ENCODE results near the gene USP31. TPM values are rescaled to one million over a fixed set of nuclear protein-coding genes. Genes with fewer than 3 reads are reported as not detected.

Gene USP31
- total and polyA plus RNA-seq, 2 of the 8 experiments (the other 6 are each of a cell fraction or from before 2014, with no cell fraction given): 6.7 to 19.0 TPM

DNA sequence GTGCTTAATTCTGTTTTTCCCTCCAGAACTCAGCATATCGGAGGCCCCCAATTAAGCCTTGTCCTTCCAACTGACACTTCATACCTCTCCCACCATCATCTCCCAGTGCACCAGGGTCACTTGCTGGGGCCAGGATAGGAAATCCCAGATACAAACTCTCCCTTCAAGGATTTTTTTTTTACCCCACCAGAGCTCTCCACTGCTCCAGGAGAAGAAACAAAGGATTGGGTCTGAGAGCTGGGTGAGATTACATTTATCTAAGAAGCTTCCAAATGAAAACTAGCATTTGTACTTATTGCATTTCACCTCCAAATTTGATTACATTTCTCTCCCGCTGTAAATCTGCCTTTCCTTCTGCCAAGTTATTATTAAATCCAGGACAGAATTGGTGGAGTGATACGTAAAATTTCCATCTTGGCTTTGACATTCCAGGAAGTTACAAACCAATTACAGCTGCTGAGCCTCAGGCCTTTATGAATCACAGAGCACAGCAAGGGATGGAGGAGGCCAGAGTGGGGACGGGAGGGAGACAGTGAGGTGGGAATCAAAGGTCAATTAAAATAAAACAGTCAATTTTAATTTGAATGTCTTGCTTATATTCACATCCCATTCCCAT is 123.5 kb downstream of the USP31 start:
- no peak overlapping the region for H3K4me3 ChIP-seq (ENCODE audit: extremely low read depth in 1 of 4, insufficient read depth in 2 of 4, low read depth in 3 of 4, low read length in 4 of 4)
- H3K18ac ChIP-seq (ENCODE audit: extremely low read depth, low read length): no peak overlapping the region
- H4K5ac ChIP-seq (ENCODE audit: insufficient read length, low read depth, low read length): no peak overlapping the region
- H3K79me2 ChIP-seq (ENCODE audit: control insufficient read depth in 1 of 2, insufficient read depth in 2 of 2, low read length in 2 of 2): no peaks in the 10 kb centered on the region
- no peak overlapping the region for H4K8ac ChIP-seq (ENCODE audit: extremely low read depth, insufficient read depth, low read length)
- no peaks in the 10 kb centered on the region; the same call in 1 of the 2 replicates for H3K23me2 ChIP-seq (ENCODE audit: low read depth, low read length)
- no peak overlapping the region for H3K4me2 ChIP-seq (ENCODE audit: insufficient read depth in 1 of 2, low read depth in 2 of 2, low read length in 2 of 2)
- H3K27ac ChIP-seq (ENCODE audit: low read depth, low read length): no peak overlapping the region
- no peak overlapping the region for H3K9ac ChIP-seq (replicated peaks in 1 of 4; ENCODE audit: extremely low read depth in 1 of 4, low read depth in 3 of 4, low read length in 3 of 4)
- no peak overlapping the region for H2BK120ac ChIP-seq (replicated peaks; ENCODE audit: low read depth, low read length)
- no peak overlapping the region for H2BK15ac ChIP-seq (ENCODE audit: low read length)
- no peaks in the 10 kb centered on the region for H4K20me1 ChIP-seq (replicated peaks in 1 of 2; ENCODE audit: control insufficient read depth in 1 of 2, insufficient read depth in 2 of 2, low read length in 2 of 2)
- H3K4me1 ChIP-seq (replicated peaks in 1 of 4; ENCODE audit: control insufficient read depth in 3 of 4, insufficient read depth in 4 of 4, low read length in 3 of 4): peaks cover 0 to 4% (median 1%) of the 10 kb centered on the region in 4 experiments; a peak in 3 of 7 replicates
- 95% methylated on average over 4 of the region's 4 CpGs; no CpG with 5 or more reads in 1 of the 2 experiments for WGBS, 2 experiments (ENCODE audit: extremely low coverage in 1 of 2, insufficient coverage in 1 of 2, insufficient read length in 1 of 2, insufficient replicate concordance in 2 of 2, low coverage in 1 of 2, low lambda C conversion rate in 2 of 2, missing lambda C conversion rate in 1 of 2)
- H2AFZ ChIP-seq (ENCODE audit: low read length): no peak overlapping the region
- DNase-seq (ENCODE audit: low read depth in 1 of 2, low spot score in 2 of 2): no peak
- no peaks in the 10 kb centered on the region for H3K9me3 ChIP-seq (ENCODE audit: insufficient read depth in 2 of 2, low read depth in 1 of 2, low read length in 1 of 2)
- H4K91ac ChIP-seq (replicated peaks; ENCODE audit: insufficient read length, low read length): no peak overlapping the region
- no peak overlapping the region for H2BK5ac ChIP-seq (ENCODE audit: low read depth, low read length)
- TF ChIP-seq NANOG (IDR thresholded peaks at IDR 0.05; ENCODE audit: insufficient read depth, low read depth, low read length, poor library complexity, severe bottlenecking) (no peak), JUN (IDR thresholded peaks at IDR 0.05; ENCODE audit: low read depth, low read length) (no peak)
- FAIRE-seq: no peak
- no peak overlapping the region for H2BK20ac ChIP-seq (ENCODE audit: low read length)
- no peak overlapping the region for H3K14ac ChIP-seq (ENCODE audit: insufficient read length)
- no peak overlapping the region for H3K4ac ChIP-seq (replicated peaks; ENCODE audit: insufficient read length, low read depth, low read length)
- H3K23ac ChIP-seq (ENCODE audit: insufficient read length): no peak overlapping the region
- no peak overlapping the region for H3K56ac ChIP-seq (replicated peaks; ENCODE audit: insufficient read length, low read depth, low read length)
- H2BK12ac ChIP-seq (ENCODE audit: low read depth, low read length): no peak overlapping the region
- POLR2A ChIA-PET (ENCODE audit: partially characterized antibody): interaction anchor here (1.5 kb wide), 1 partner anchor 10 kb away, joined by 5 read pairs; no protein-coding TSS in a partner anchor
- no peaks in the 10 kb centered on the region for H3K27me3 ChIP-seq (replicated peaks in 1 of 4; ENCODE audit: control insufficient read depth in 3 of 4, extremely low read depth in 1 of 4, insufficient read depth in 3 of 4, low read length in 3 of 4)
- H3K36me3 ChIP-seq (ENCODE audit: control insufficient read depth in 2 of 4, insufficient read depth in 4 of 4, low read length in 3 of 4): no peaks in the 10 kb centered on the region
- H3K79me1 ChIP-seq (ENCODE audit: low read depth, low read length): no peaks in the 10 kb centered on the region
- CTCF ChIA-PET (ENCODE audit: partially characterized antibody): interaction anchor here (0.6 to 1.4 kb wide), 3 partner anchors 13 to 53 kb away, joined by 3 read pairs; no protein-coding TSS in a partner anchor
- no peak overlapping the region for H2AK5ac ChIP-seq (ENCODE audit: low read depth, low read length)
